Stimulated activated naive CD8-positive, alpha-beta T cell treated with anti-CD3 and anti-CD28 coated beads, Interleukin-15, Interleukin-2, amounts not matched to agents 100 ng/mL and 50 ng/mL, for 24 hours (primary cell): ENCODE results near the gene USP48.

Experiments used
- H3K27ac Mint-ChIP-seq: one replicate; pipeline ENCODE4 v1.8.0; 2021; ENCODE audit warnings: mild to moderate bottlenecking, mixed read lengths
- H3K27me3 Mint-ChIP-seq: one replicate; pipeline ENCODE4 v1.8.0; 2021; ENCODE audit warnings: mixed read lengths
- H3K36me3 Mint-ChIP-seq: one replicate; pipeline ENCODE4 v1.8.0; 2021; ENCODE audit warnings: low read depth, mixed read lengths
- H3K4me1 Mint-ChIP-seq: one replicate; pipeline ENCODE4 v1.8.0; 2021; ENCODE audit warnings: low read depth, mixed read lengths
- H3K4me3 Mint-ChIP-seq: one replicate; pipeline ENCODE4 v1.8.0; 2021; ENCODE audit warnings: mild to moderate bottlenecking, mixed read lengths
- H3K9me3 Mint-ChIP-seq: one replicate; pipeline ENCODE4 v1.8.0; 2021; ENCODE audit warnings: mixed read lengths

USP48 gene

GRCh38 chr1:21822349-21822748 is 39.4 kb upstream of the USP48 start:
- Mint-ChIP-seq H3K27ac (no peak overlapping the region), H3K27me3 (peaks cover 3% of the 10 kb centered on the region), H3K4me3 (no peak overlapping the region)

GRCh38 chr1:21821385-21822019 is 38.6 kb upstream of the USP48 start:
- Mint-ChIP-seq H3K4me1 (no peaks in the 10 kb centered on the region), H3K4me3 (no peak overlapping the region), H3K27ac (no peak overlapping the region), H3K9me3 (no peaks in the 10 kb centered on the region), H3K27me3 (peaks cover 3% of the 10 kb centered on the region), H3K36me3 (no peaks in the 10 kb centered on the region)

More at GRCh38 chr1:21822349-21822748, 39.4 kb upstream of the USP48 start:
- no peaks in the 10 kb centered on the region for H3K9me3 Mint-ChIP-seq
- no peaks in the 10 kb centered on the region for H3K36me3 Mint-ChIP-seq
- H3K4me1 Mint-ChIP-seq = no peaks in the 10 kb centered on the region

GRCh38 chr1:21820597-21821232 is 37.8 kb upstream of the USP48 start:
- H3K9me3 Mint-ChIP-seq = no peaks in the 10 kb centered on the region
- H3K4me1 Mint-ChIP-seq = no peaks in the 10 kb centered on the region
- no peak overlapping the region for H3K4me3 Mint-ChIP-seq
- no peaks in the 10 kb centered on the region for H3K36me3 Mint-ChIP-seq
- no peak overlapping the region for H3K27ac Mint-ChIP-seq
- H3K27me3 Mint-ChIP-seq = peaks cover 3% of the 10 kb centered on the region

GRCh38 chr1:21818656-21819055 is 35.7 kb upstream of the USP48 start:
- H3K4me3 Mint-ChIP-seq = no peak overlapping the region
- peaks cover 5% of the 10 kb centered on the region for H3K4me1 Mint-ChIP-seq
- no peak overlapping the region for H3K27ac Mint-ChIP-seq
- H3K9me3 Mint-ChIP-seq = no peaks in the 10 kb centered on the region
- no peaks in the 10 kb centered on the region for H3K36me3 Mint-ChIP-seq
- peaks cover 1% of the 10 kb centered on the region for H3K27me3 Mint-ChIP-seq

GRCh38 chr1:21816602-21817302 is 33.8 kb upstream of the USP48 start:
- Mint-ChIP-seq H3K4me3 (no peak overlapping the region), H3K27me3 (peaks cover 8% of the 10 kb centered on the region), H3K4me1 (peaks cover 5% of the 10 kb centered on the region), H3K27ac (no peak overlapping the region), H3K36me3 (no peaks in the 10 kb centered on the region), H3K9me3 (no peaks in the 10 kb centered on the region)

GRCh38 chr1:21815724-21816321 is 32.9 kb upstream of the USP48 start:
- Mint-ChIP-seq H3K36me3 (no peaks in the 10 kb centered on the region), H3K4me1 (peaks cover 5% of the 10 kb centered on the region), H3K27ac (no peak overlapping the region), H3K4me3 (no peak overlapping the region), H3K27me3 (peaks cover 8% of the 10 kb centered on the region), H3K9me3 (no peaks in the 10 kb centered on the region)

- Mint-ChIP-seq H3K36me3 (no peaks in the 10 kb centered on the region), H3K27me3 (peaks cover 8% of the 10 kb centered on the region)
Measured at GRCh38 chr1:21814981-21815582, 32.1 kb upstream of the USP48 start.

GRCh38 chr1:21814241-21814918 is 31.4 kb upstream of the USP48 start:
- Mint-ChIP-seq H3K4me3 (peak overlapping the region; percentile 32), H3K27me3 (peaks cover 8% of the 10 kb centered on the region), H3K9me3 (no peaks in the 10 kb centered on the region), H3K4me1 (peaks cover 5% of the 10 kb centered on the region), H3K27ac (no peak overlapping the region), H3K36me3 (no peaks in the 10 kb centered on the region)

More at GRCh38 chr1:21814981-21815582, 32.1 kb upstream of the USP48 start:
- Mint-ChIP-seq H3K9me3 (no peaks in the 10 kb centered on the region), H3K4me3 (peak overlapping the region; percentile 32), H3K4me1 (peaks cover 5% of the 10 kb centered on the region), H3K27ac (peak overlapping the region; percentile 15)

GRCh38 chr1:21813542-21813941 is 30.6 kb upstream of the USP48 start:
- peaks cover 5% of the 10 kb centered on the region for H3K4me1 Mint-ChIP-seq
- H3K27me3 Mint-ChIP-seq = peaks cover 8% of the 10 kb centered on the region
- H3K9me3 Mint-ChIP-seq = no peaks in the 10 kb centered on the region
- H3K27ac Mint-ChIP-seq = no peak overlapping the region
- no peak overlapping the region for H3K4me3 Mint-ChIP-seq
- H3K36me3 Mint-ChIP-seq = no peaks in the 10 kb centered on the region

- Mint-ChIP-seq H3K4me1 (peaks cover 5% of the 10 kb centered on the region), H3K27ac (no peak within 1 kb of the TSS), H3K36me3 (no peaks in the 10 kb centered on the region), H3K27me3 (peaks cover 8% of the 10 kb centered on the region), H3K9me3 (no peaks in the 10 kb centered on the region), H3K4me3 (no peak within 1 kb of the TSS)
Measured at GRCh38 chr1:21811875-21812305, 28.9 kb upstream of the USP48 start, which contains the start of gene LDLRAD2. LDLRAD2 (plus strand) TSS chr1:21812265; CDS start chr1:21812452, 187 bp downstream.

GRCh38 chr1:21804536-21804935 is 21.6 kb upstream of the USP48 start:
- H3K4me1 Mint-ChIP-seq = no peaks in the 10 kb centered on the region
- H3K27me3 Mint-ChIP-seq = no peaks in the 10 kb centered on the region
- no peaks in the 10 kb centered on the region for H3K36me3 Mint-ChIP-seq
- no peaks in the 10 kb centered on the region for H3K9me3 Mint-ChIP-seq
- H3K27ac Mint-ChIP-seq = no peak overlapping the region
- no peak overlapping the region for H3K4me3 Mint-ChIP-seq

- Mint-ChIP-seq H3K4me1 (no peaks in the 10 kb centered on the region), H3K27me3 (no peaks in the 10 kb centered on the region), H3K36me3 (no peaks in the 10 kb centered on the region), H3K4me3 (no peak overlapping the region), H3K9me3 (no peaks in the 10 kb centered on the region), H3K27ac (no peak overlapping the region)
Measured at GRCh38 chr1:21801100-21801499, 18.2 kb upstream of the USP48 start.

- Mint-ChIP-seq H3K4me1 (no peaks in the 10 kb centered on the region), H3K36me3 (no peaks in the 10 kb centered on the region), H3K4me3 (no peak overlapping the region), H3K27me3 (no peaks in the 10 kb centered on the region), H3K27ac (no peak overlapping the region), H3K9me3 (peaks cover 4% of the 10 kb centered on the region)
Measured at GRCh38 chr1:21799730-21800129, 16.8 kb upstream of the USP48 start.

- Mint-ChIP-seq H3K4me3 (no peak overlapping the region), H3K27me3 (no peaks in the 10 kb centered on the region), H3K27ac (no peak overlapping the region), H3K36me3 (no peaks in the 10 kb centered on the region), H3K4me1 (peaks cover 9% of the 10 kb centered on the region), H3K9me3 (peaks cover 4% of the 10 kb centered on the region)
Measured at GRCh38 chr1:21795075-21795474, 12.1 kb upstream of the USP48 start.
